HUDEP-2 (cell line): Measurements from ENCODE around the gene ERVK3-1.

ENCODE experiments used
- DNase-seq, 76 experiments: peaks; one replicate each; lab custom pipeline; 2025; ENCODE audit not compliant: unreplicated experiment in 76 of 76; lab: John Stamatoyannopoulos, UW

The ERVK3-1 gene

DNA sequence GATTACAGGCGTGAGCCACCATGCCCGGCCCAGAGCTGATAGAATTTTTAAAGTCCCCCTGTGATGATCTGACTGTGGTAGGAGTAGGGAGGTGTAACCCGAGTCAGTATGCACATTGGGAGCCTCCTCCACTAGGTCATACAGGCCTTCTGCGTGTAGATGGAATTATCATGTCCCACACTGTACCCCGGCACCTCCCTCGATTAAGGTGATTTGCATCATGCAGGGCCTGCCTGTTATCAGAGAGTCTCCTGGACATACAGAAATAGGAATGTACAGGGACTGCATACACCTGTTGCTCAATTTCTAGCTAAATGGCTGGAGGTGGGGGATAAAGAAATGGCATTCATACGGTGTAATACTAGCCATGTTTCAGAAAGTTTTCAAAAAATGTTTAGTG is 922 bp upstream of the ERVK3-1 start:
- no peak for DNase-seq

DNA sequence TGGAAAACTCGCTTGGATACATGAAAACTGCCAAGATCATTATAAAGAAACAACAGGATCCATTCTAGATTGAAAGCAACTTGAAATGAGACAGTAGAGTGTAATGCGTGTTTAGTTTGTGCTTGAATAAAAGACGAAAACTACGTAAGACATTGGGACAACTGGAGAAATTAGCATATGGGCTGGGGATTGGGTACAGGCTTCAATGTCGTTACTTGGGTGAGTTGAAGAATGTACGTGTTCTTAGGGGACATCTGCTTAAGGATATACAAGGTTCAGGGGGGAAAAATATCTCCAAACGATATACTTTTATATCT is 471 bp upstream of the ERVK3-1 start:
- no peak for DNase-seq

DNA sequence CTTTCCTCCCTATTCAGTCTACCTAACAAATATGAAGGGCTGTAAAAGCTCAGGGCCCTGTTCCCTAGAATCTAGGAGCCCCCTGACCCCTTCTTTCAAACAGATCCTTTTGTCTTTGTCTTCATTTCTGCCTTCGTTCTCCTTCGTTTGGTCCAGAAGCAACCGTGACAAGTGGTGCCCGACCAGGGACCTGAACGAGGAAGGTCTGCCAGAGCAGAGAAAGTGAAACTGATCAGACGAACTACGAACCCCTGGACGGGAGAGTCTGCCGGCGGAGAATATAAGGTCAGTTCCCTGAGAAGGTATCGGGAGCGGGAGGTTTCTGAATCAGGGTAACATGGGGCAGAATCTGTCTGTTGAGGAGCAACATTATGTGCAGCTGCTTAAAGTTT is 751 bp downstream of the ERVK3-1 start:
- DNase-seq = peak in 2 of 76 experiments; percentile 37 to 44

DNA sequence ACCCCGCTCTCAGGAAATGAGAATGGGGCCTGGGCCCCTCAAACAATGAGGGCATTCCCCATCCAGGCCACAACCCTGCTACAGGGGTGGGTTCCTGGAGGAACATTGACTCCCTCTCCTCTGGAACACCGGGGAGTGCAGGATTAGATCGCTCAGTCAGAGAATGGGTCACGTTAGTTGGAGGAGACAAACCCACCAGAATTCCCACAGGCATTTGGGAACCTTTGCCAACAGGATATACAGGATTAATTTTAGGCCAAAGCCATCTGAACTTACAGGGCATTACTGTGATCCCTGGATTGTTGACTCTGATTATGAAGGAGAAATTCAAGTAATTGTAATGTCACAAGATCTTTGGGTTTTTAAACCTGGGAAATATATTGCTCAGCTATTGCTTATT is 2.6 kb downstream of the ERVK3-1 start:
- DNase-seq = no peak

DNA sequence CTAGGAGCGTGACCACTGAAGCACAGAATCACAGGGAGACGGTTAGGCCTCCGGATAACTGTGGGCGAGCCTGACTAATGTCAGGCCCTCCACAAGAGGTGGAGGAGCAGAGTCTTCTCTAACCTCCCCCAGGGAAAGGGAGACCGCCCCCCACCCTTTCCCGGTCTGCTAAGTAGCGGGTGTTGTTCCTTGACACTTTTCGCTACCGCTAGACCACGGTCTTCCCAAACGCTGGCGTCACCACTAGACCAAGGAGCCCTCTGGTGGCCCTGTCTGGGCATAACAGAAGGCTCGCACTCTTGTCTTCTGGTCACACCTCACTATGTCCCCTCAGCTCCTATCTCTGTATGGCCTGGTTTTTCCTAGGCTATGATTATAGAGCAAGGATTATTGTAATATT is 5.5 kb downstream of the ERVK3-1 start:
- peak in 4 of 76 experiments; percentile 2 to 9 (median 6) for DNase-seq

DNA sequence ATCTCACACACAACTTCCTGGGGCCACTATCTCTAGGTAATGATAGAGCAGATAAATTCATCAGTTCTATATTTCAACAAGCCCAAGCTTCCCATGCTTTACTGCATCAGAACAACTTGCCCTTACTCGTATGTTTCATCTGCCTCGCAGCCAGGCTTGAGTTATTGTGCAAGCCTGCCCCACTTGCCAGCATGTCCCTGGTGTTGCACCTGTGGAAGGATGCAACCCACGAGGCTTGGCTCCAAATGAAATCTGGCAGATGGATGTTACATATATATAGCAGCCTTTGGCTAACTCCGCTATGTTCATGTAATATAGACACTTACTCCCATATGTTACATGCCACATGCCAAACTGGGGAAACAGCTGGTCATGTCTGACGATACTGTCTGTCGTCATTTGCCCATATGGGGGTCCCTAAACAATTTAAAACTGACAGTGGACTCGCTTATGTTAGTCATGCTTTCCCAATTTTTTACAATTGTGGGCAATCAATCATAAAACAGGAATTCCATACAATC is 6.2 kb downstream of the ERVK3-1 start:
- no peak for DNase-seq

DNA sequence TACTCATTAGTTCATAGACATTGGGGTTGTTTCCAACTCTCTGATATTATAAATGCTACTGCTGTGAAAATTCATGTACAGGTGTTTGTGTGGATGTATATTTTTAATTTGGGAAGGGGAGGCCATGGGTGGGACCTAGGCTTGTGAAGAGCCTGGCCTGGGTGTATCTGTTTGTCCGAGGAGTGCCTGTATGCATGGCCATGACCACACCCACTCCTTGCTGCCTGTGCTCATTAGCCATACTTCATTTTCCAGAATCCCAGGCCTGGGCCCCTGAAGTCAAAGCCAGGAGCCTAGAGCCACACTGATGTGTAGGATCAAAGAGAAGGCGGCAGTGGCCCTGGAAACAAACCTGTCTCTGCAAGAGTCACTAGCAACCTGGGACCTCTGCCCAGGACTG is 10.4 kb downstream of the ERVK3-1 start:
- DNase-seq = no peak

DNA sequence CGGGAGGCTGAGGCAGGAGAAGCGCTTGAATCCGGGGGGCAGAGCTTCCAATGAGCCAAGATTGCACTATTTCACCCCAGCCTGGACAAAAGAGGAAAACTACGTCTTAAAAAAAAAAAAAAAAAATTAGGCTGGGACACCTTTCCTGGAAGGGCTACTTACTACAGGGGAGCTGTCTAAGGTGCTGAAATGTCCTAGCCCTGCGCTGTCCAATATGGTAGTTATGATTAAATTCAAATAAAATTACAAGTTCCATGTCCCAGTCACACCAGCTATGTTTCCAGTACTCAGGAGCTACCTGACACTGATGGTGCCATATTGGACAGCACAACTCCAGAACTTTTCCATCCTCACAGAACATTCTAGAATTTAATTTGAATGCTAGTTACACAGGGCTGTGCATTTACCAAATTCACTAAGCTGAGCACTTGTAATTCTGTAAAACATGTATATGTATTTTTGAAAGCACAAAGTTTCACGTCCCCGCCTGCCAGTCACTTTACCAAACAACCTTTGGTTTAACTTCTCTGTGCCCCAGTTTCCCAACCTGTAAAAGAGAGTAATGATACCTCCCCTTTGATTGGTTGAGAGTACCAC is 12.4 kb downstream of the ERVK3-1 start:
- peak in 25 of 76 experiments; percentile 6 to 53 (median 24) for DNase-seq

DNA sequence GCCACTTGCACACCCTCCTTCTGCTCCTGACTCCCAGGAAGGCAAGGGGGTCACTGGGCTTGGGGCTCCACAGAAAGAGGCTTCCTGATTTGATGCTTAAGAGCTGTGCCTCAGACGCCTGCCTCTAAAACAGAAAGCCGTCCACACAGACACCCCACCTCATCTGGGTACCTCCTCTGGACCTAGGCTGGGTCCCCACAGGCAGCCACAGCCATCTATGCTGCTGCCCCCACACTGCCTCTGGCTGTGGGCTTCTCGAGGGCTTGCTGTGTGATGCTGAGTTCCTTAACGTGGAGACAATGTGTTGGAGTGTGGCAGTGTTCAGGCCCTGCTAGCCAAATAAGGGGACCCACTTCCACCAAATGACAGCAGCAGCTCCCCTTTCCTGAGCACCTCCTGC is 13.1 kb downstream of the ERVK3-1 start:
- DNase-seq = no peak

DNA sequence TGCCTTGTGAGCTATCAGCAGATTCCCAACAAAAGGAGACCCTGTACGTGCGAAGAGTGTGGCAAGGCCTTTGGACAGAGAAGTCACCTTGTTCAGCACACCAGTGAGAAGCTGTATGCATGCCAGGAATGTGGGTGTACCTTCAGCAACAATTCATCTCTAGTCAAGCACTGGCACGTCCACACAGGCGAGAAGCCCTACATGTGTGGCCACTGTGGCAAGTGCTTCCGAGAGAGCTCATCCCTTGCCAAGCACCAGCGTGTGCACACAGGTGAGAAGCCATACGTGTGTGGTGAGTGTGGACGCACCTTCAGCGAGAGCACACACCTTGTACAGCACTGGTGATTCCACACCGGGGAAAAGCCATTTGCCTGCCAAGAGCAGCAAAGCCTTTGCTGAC is 14.1 kb downstream of the ERVK3-1 start:
- DNase-seq = no peak

DNA sequence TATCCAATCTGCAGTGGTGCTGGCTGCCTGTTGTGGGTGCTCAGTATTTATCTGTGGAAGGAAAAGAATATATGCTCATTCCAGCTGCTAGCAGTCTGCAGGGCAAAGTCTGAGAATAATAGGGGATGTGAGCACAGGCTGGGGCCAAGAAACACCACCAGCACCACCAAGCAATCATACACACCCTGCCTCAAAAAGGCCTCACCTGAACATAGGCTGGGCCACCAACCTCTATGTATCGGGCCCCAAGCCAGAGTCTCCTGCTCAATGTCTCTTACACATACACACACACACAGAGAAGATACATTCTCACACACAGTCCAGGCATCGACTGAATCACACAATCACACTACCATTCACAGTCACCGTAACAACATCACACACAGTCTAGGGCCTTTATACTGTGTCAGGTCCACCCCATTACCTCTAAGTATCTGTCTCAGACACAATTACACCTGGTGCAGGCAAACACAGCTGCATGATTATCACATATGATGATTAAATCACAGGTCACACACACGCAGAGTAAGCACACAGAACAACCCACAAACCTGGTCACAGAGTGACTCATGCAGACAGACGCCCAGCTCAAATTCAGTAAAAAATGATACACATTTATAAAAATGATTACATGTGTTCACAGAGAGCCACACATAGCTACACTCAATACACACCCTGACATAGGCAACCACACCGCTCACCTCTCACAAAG is 20.3 kb downstream of the ERVK3-1 start:
- no peak for DNase-seq

DNA sequence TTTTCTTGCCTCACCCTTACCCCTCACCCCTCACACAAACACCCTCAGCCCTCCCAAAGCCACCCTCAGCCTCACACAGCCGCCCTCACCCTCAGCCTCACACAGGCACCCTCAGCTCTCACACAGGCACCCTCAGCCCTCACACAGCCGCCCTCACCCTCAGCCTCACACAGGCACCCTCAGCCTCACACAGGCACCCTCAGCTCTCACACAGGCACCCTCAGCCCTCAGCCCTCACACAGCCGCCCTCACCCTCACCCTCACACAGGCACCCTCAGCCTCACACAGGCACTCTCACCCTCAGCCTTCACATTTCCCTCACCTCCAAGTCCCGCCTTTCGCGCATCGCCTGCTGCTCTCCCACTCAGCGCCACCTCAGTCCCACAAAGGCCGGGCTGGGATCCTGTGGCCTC is 21.3 kb downstream of the ERVK3-1 start:
- DNase-seq = peak in 1 of 76 experiments; percentile 97

DNA sequence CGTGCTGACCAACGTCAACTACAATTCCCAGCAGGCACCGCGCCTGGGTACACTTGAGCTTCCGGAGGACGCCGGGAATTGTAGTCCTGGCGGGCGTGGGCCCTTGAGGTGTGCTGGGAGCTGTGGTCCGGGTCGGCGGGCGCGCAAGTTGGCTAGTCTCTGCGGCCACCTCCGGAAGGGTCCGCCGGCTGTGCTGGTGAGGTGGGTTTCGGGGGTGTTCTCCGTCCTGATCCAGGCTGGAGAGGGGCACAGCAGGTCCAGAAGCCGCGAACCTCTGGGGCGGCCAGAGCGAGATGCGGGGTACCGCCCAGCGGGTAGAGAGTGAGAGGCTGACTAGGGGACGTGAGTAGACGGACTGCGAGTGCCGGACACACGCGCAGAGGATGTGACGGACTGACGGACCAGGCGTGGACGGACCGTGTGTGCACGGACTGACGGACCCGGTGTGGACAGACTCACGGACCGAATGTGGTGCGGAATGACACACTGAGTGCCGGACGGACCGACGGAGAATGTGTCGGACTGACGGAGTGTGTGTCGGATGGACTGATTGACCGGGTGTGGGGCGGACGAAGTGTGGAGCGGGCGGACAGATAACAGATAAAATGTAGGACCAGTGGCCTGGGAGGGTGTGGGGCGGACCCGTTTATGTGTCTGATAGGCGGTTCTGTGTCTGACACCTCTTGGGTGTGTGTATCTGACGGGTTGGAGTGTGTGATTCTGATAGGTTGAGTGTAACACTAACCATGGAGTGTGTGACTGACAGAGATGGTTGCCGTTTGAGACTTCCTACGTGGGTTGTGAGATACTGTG is 21.9 kb downstream of the ERVK3-1 start, which contains the start of gene ZSCAN22:
Gene ZSCAN22 (plus strand): TSS at position 81 of the 813 bp plus-strand sequence. CDS start 7,809 bp downstream, outside the sequence.
- peak; percentile 48 to 98 (median 94) for DNase-seq

DNA sequence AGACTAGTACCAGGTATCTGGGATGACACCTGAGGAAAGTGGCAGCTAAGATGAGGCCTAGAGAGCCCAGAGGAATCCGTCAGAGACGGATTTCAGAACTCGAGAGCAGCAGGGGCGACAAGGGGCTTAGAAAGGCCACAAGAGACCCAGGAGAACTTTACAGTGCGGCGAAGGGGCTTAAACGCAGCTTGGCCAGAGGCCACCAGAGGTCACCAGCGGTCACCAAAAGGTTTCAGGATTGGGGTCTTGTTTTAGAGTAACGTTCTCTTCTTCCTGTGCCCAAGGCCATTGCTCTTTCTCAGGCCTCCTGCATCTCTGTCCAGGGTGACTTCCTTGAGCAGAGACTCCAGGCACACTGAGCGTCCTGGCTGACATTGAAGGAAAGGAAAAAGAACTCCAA is 23.8 kb downstream of the ERVK3-1 start:
- peak in 8 of 76 experiments; percentile 4 to 18 (median 10) for DNase-seq

DNA sequence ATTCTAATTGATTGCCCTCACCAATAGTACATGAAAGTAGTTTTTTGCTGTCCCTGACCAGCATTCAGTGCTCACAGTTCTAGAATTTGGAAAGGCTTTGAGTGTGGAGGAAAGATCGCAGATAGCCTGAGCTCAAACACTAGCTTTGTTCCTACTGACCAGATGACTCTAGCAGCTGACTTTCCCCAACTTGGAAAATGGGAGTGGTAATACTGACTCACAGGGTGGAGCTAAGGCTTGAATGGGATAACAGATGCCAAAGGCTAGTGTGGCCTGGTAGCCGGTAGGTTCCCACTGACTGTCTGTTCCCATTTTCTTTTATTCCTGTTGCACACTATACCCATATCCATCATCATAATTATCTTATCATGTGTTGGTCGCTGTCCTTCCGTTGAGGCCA is 25.3 kb downstream of the ERVK3-1 start:
- peak in 17 of 76 experiments; percentile 6 to 45 (median 24) for DNase-seq

DNA sequence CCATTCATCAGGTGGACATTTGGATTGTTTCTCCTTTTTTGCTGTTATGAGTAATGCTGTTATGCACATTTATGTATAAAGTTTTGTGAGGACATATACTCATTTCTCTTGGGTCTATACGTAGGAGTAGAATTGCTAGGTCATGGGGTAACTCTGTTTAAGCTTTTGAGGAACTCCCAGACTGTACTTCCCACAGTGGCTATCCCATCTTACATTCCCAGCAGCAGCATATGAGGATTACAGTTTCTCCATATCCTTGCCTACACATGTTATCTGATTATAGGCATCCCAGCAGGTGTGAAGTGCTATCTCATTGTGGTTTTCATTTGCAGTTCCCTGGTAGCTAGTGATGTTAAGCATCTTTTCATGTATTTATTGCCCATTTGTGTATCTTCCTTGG is 27.5 kb downstream of the ERVK3-1 start:
- DNase-seq = no peak

DNA sequence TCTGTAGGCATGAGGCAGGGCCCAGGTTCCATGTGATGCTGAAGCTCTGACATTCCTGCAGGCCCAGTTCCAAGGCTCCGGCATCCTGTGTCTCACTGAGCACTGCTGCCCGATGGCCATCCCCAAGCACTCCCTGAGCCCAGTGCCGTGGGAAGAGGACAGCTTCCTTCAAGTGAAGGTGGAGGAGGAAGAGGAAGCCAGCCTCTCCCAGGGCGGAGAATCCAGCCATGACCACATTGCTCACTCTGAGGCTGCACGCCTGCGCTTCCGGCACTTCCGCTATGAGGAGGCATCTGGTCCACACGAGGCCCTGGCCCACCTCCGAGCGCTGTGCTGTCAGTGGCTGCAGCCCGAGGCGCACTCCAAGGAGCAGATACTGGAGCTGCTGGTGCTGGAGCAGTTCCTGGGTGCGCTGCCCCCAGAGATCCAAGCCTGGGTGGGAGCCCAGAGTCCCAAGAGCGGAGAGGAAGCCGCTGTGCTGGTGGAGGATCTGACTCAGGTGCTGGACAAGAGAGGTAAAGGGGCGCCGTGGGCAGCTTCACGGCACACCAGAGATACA is 29.6 kb downstream of the ERVK3-1 start:
- DNase-seq = no peak

DNA sequence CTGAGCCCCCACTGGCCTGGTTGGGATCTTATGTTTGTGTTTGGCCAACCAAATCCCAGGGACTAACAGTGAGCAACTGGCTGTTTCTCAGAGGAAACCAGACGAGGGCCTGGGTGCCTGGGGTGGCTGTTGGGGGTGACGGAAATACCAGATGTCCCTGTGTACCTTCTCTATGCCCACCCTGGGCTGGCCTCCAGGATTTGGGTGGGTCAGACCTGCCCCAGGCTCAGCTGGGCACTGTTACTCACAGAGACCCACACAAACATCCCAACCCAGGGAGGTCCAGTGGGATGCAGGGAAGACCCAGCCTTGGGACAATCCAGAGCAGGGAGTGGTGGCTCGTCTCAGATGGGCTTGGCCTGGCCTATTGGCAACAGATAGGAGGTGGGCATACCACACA is 30.5 kb downstream of the ERVK3-1 start:
- DNase-seq = no peak

DNA sequence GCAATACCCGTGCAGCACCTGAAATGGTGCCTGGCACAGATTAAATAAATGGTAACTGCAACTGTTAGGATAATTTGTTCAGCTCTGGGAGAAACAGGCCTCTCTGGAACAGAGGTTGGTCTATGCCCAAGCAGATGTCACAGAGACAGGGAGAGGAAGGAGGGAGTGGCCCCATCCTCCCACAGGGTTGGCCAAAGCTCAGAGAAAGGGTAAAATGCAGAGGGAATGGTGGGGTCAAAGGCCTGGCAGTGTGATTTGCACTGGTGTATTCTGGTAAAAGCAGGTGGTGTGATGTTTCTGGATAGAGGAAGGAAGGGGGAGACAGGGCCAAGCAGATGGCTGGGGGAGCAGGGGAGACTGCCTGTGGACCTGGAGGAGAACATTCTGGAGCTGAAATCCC is 31.0 kb downstream of the ERVK3-1 start:
- no peak for DNase-seq

DNA sequence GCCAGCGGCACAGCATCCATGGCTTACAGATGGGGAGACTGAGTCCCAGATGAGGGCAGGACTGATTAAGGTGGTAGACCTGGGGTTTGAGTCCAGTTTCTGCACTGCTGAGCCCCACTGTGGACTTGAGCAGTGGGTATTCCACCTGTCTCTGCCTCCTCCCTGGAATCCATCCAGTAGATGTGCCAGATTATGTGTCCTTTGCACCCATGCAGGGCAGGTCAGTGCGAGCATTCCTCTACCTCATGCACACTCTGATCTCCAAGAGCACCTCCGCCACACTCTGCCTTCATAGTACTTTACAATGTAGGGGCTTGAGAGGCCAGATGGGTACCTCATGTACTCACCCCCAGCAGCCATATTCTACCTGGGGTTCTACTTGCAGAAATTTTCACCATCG is 31.6 kb downstream of the ERVK3-1 start:
- DNase-seq = no peak

DNA sequence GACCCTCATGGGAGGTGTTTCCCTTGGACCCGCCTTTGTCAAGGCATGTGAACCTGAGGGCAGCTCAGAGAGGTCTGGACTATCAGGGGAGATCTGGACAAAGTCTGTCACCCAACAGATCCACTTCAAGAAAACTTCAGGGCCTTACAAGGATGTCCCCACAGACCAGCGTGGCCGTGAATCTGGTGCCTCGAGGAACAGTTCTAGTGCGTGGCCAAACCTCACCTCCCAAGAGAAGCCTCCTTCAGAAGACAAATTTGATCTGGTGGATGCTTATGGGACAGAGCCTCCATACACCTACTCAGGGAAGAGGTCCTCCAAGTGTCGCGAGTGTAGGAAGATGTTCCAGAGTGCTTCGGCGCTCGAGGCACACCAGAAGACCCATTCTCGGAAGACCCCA is 33.2 kb downstream of the ERVK3-1 start:
- no peak for DNase-seq
